ENCODE measurements around the gene ADAR.

DNA sequence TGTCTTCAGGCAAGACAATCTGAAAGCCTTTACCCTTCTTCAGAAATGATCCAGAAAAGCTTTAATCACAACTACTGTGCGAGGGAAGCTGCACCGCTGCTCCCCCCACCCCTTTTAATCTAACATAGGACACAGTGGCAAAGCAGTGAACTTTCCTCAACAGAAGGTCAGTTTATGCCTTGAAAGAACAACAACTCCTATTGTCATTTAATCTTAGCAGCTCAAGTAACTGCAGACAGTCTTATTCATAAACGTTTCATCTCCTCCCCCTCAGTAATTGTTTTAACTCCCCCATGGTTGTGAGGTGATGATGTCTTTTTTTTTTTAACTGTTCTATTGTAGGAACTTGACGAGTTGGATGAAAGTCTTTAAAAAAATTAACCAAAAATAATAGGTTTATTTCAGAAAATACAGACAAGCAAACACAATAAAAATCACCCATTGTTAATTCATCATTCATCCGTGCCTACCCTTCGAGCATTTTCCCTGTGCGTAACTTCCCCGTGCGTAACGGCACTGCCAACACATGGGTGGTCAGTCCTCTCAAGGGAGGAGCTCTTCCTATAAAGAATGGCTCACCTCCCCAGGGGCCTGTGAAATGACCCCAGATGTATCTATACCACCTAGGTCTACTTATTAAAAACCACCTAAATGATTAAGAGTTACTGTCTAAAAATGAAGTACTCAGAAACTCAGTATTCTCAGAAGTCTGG lies 3.3 kb upstream of the ADAR start:
- TF ChIP-seq, protein P1, sequence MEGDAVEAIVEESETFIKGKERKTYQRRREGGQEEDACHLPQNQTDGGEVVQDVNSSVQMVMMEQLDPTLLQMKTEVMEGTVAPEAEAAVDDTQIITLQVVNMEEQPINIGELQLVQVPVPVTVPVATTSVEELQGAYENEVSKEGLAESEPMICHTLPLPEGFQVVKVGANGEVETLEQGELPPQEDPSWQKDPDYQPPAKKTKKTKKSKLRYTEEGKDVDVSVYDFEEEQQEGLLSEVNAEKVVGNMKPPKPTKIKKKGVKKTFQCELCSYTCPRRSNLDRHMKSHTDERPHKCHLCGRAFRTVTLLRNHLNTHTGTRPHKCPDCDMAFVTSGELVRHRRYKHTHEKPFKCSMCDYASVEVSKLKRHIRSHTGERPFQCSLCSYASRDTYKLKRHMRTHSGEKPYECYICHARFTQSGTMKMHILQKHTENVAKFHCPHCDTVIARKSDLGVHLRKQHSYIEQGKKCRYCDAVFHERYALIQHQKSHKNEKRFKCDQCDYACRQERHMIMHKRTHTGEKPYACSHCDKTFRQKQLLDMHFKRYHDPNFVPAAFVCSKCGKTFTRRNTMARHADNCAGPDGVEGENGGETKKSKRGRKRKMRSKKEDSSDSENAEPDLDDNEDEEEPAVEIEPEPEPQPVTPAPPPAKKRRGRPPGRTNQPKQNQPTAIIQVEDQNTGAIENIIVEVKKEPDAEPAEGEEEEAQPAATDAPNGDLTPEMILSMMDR (IDR thresholded peaks at IDR 0.05) = no peak
- TF ChIP-seq POLR2AphosphoS5 (IDR thresholded peaks at IDR 0.05) (no peak), POLR2A (IDR thresholded peaks at IDR 0.05) (no peak), EP300 (IDR thresholded peaks at IDR 0.05) (no peak)

Data from stomach (tissue), 4 donors.